K562 (cell line): Measurements from ENCODE around the gene UQCC5. TPM values are rescaled to one million over a fixed set of nuclear protein-coding genes. Genes with fewer than 3 reads are reported as not detected.

ENCODE experiments used
- ATAC-seq: fragments of 200-7000 bp; cut with Tn5 transposase; 3 replicates; pipeline ENCODE4 v1.9.1; 2020; ENCODE audit warnings: moderate library complexity
- BruUV-seq: library from RNA; stranded (reverse); fragments of 400-500 nt; replicated peaks from 2 replicates; lab custom pipeline; 2021; lab: Mats Ljungman, UMichigan
- CTCF ChIA-PET: fragments of 300-600 bp; formaldehyde crosslinking; extraction: SDS; loops from one replicate; lab custom pipeline; 2021; ENCODE audit warnings: low intra/inter-chr PET ratio; lab: Yijun Ruan, JAX
- POLR2A ChIA-PET: fragments of 300-600, 350-650 bp; sonication (Branson Sonifier 250); formaldehyde crosslinking; extraction: SDS; loops from one replicate; lab custom pipeline; 2021; ENCODE audit warnings: antibody characterized with exemption, inconsistent platforms; lab: Yijun Ruan, JAX
- DNase-seq, 4 experiments: peaks; one replicate each; pipeline versions ENCODE4 v3.0.0 to v3.0.0-alpha.2; 2011 to 2018; ENCODE audit warnings: low spot score in 3 of 4, mixed read lengths in 3 of 4; ENCODE audit errors: extremely low read depth in 1 of 4
- FAIRE-seq: peaks from 2 replicates; lab custom pipeline; 2011; peaks lifted over from hg19 to GRCh38; lab: Jason Lieb, UNC
- H2AFZ ChIP-seq: 2 replicates; pipeline ENCODE4 v1.6.0; 2011; ENCODE audit warnings: low read depth, low read length, control low read depth, inconsistent platforms
- H3K27ac ChIP-seq: fragments of 200-600 bp; 3 replicates; pipeline ENCODE4 v1.8.0; 2011; ENCODE audit warnings: low read depth, mild to moderate bottlenecking, control low read depth, inconsistent platforms, low read length, moderate library complexity, mixed read lengths; ENCODE audit errors: extremely low read depth
- H3K27me3 ChIP-seq, 2 experiments: fragments of 300-600 bp in 1 of 2; 2 replicates in 1 of 2; 3 replicates in 1 of 2; pipeline versions ENCODE4 v1.6.0 to v1.8.0; 2011; ENCODE audit warnings: inconsistent platforms in 2 of 2, low read length in 2 of 2, mild to moderate bottlenecking in 1 of 2, mixed read lengths in 1 of 2, moderate library complexity in 1 of 2; ENCODE audit not compliant: control insufficient read depth in 2 of 2, insufficient read depth in 2 of 2
- H3K36me3 ChIP-seq: fragments of 300-600 bp; 3 replicates; pipeline ENCODE4 v1.8.0; 2011; ENCODE audit warnings: mild to moderate bottlenecking, low read length, inconsistent platforms; ENCODE audit not compliant: control insufficient read depth, insufficient read depth
- H3K4me1 ChIP-seq, 2 experiments: fragments of 200-600 bp in 1 of 2; replicated peaks in 1 of 2; 2 replicates in 1 of 2; 3 replicates in 1 of 2; pipeline versions ENCODE4 v1.5.1 to v1.8.0; 2011; ENCODE audit warnings: inconsistent platforms in 2 of 2, low read length in 2 of 2, mild to moderate bottlenecking in 1 of 2, mixed read lengths in 1 of 2, moderate library complexity in 1 of 2; ENCODE audit not compliant: control insufficient read depth in 2 of 2, insufficient read depth in 2 of 2
- H3K4me2 ChIP-seq: 2 replicates; pipeline ENCODE4 v1.6.1; 2011; ENCODE audit warnings: low read length, control low read depth, inconsistent platforms, mixed read lengths; ENCODE audit not compliant: insufficient read depth
- H3K4me3 ChIP-seq: fragments of 200-600 bp; sonication (generic), shearing (Covaris generic); 2 replicates; pipeline ENCODE4 v1.5.1; 2016; ENCODE audit warnings: control low read depth, inconsistent platforms
- H3K79me2 ChIP-seq: fragments of 200-600 bp; 3 replicates; pipeline ENCODE4 v1.8.0; 2011; ENCODE audit warnings: low read length, inconsistent platforms; ENCODE audit not compliant: control insufficient read depth, insufficient read depth
- H3K9ac ChIP-seq, 2 experiments: 2 replicates each; pipeline versions ENCODE4 v1.6.0 to v1.6.1; 2011; ENCODE audit warnings: low read depth in 2 of 2, low read length in 2 of 2, control low read depth in 1 of 2, inconsistent platforms in 1 of 2, mild to moderate bottlenecking in 1 of 2, mixed read lengths in 1 of 2; ENCODE audit not compliant: insufficient read depth in 1 of 2
- H3K9me1 ChIP-seq: one replicate; pipeline ENCODE4 v1.6.0; 2011; ENCODE audit warnings: inconsistent platforms, mild to moderate bottlenecking, low read length, moderate library complexity; ENCODE audit not compliant: control insufficient read depth, insufficient read depth
- H3K9me3 ChIP-seq: replicated peaks from 2 replicates; pipeline ENCODE4 v1.5.1; 2011; ENCODE audit warnings: low read depth, low read length, inconsistent platforms; ENCODE audit not compliant: control insufficient read depth, insufficient read depth
- H4K20me1 ChIP-seq: replicated peaks from 2 replicates; pipeline ENCODE4 v1.6.1; 2011; ENCODE audit warnings: low read length, inconsistent platforms, mixed read lengths; ENCODE audit not compliant: control insufficient read depth, insufficient read depth
- KDM1A ChIP-seq, 2 experiments: fragments of 450-650 bp; IDR thresholded peaks; 2 replicates each; pipeline ENCODE4 v1.6.1; 2016; ENCODE audit warnings: mild to moderate bottlenecking in 2 of 2
- NKRF ChIP-seq: fragments of 450-650 bp; IDR thresholded peaks from 2 replicates; pipeline ENCODE4 v1.6.1; 2016; ENCODE audit warnings: borderline replicate concordance
- WGBS: fragments of 100-300 bp; shearing (Covaris generic); methylation state at CpG from one replicate; pipeline ENCODE4 v1.1.6; 2016; ENCODE audit warnings: low coverage, mixed read lengths; ENCODE audit not compliant: insufficient coverage; ENCODE audit errors: missing lambda C conversion rate; 5-methylcytosine and 5-hydroxymethylcytosine counted together
- in situ Hi-C: fragments of 300-500 bp; cut with MboI; formaldehyde crosslinking; loops from 4 replicates; pipeline ENCODE4 v1.15.0; 2018; ENCODE audit warnings: inconsistent platforms, mixed read lengths
- intact Hi-C: fragments of 100-400 bp; cut with micrococcal nuclease; formaldehyde crosslinking; loops from 2 replicates; pipeline ENCODE4 v1.14.2; 2022
- polyA plus RNA-seq, 8 experiments: library from polyadenylated mRNA; depleted of rRNA in 4 of 8; stranded (reverse) in 5 of 8; unstranded in 3 of 8; fragments of >200 nt; fragmentation: Nextera tagmentation in 2 of 8; fragmentation: Illumina TruSeq in 1 of 8; extraction: Ambion mirVana in 2 of 8; extraction: Trizol in 1 of 8; gene quantifications; 2 replicates each; pipeline versions ENCODE4 v1.2.1 to v1.2.3, GENCODE V29; 2011 to 2014; ENCODE audit warnings: inconsistent platforms in 1 of 8, missing spikeins in 1 of 8
- total RNA-seq, 7 experiments: library from RNA; depleted of rRNA in 6 of 7; stranded (reverse); fragments of >200 nt in 6 of 7; fragmentation: Illumina TruSeq in 2 of 7; extraction: Trizol in 2 of 7; gene quantifications; 2 replicates each; pipeline versions ENCODE4 v1.2.1 to v1.2.3, GENCODE V29; 2011 to 2021; ENCODE audit warnings: low replicate concordance in 1 of 7

Gene UQCC5
- total and polyA plus RNA-seq, 9 of the 15 experiments (the other 6 are each of a cell fraction or from before 2014, with no cell fraction given) = 10.2 to 55.4 (median 33.8) TPM

GRCh38 chr3:52557011-52557960 is 20.9 kb downstream of the UQCC5 start:
- 88% methylated on average over 8 of the region's 9 CpGs for WGBS
- in situ Hi-C loops (no loop called here), intact Hi-C loops (no loop called here)
- Histone ChIP-seq H3K36me3 (peaks cover 58% of the 10 kb centered on the region), H3K4me1 (peaks cover 0 to 4% of the 10 kb centered on the region in 2 experiments; a peak in 2 of 5 replicates), H3K27me3 (no peaks in the 10 kb centered on the region), H3K4me3 (no peak overlapping the region), H2AFZ (no peak overlapping the region), H3K4me2 (no peak overlapping the region), H3K27ac (no peak overlapping the region), H3K9me3 (no peaks in the 10 kb centered on the region), H3K9me1 (no peaks in the 10 kb centered on the region), H4K20me1 (0 out of 2 replicates have a peak, but pooled peaks cover 4% of the 10 kb centered on the region), H3K79me2 (no peaks in the 10 kb centered on the region), H3K9ac (no peak overlapping the region)
- POLR2A ChIA-PET = interaction anchor here (0.6 kb wide), 2 partner anchors 12 to 114 kb away, joined by 4 read pairs; no protein-coding TSS in a partner anchor
- CTCF ChIA-PET = no interaction called here
- TF ChIP-seq KDM1A (IDR thresholded peaks at IDR 0.05) = no peak
- BruUV-seq = no TSS peak
- DNase-seq = no peak
- ATAC-seq = no peak
- no peak for FAIRE-seq

DNA sequence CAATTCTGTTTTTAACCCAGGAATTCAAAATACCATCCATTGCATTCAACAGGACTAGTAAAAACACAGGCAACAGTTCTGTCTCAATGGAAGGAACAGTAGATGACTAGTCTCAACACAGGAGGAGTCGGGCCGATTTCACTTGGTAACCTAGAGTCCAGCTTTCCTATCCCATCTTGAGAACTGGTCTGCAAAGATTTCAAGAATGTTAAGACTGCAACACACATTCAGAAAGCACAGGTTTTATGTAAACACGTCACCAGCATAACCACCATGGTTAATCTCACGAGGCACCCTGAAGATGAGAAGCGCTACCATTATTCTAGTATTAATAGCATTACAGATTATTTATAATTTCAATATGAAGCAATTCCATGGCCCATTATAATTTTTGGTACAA is 22.0 kb downstream of the UQCC5 start:
- 0 out of 2 replicates have a peak, but pooled peaks cover 4% of the 10 kb centered on the region for H4K20me1 ChIP-seq
- BruUV-seq = no TSS peak
- no peak overlapping the region for H3K27ac ChIP-seq
- FAIRE-seq (no peak), DNase-seq (no peak), ATAC-seq (no peak)
- H3K36me3 ChIP-seq = peaks cover 60% of the 10 kb centered on the region
- ChIA-PET POLR2A (no interaction called here), CTCF (no interaction called here)
- 91% methylated on average over 5 of the region's 5 CpGs for WGBS
- peaks cover 0 to 4% of the 10 kb centered on the region in 2 experiments; a peak in 2 of 5 replicates for H3K4me1 ChIP-seq
- intact Hi-C loops (no loop called here), in situ Hi-C loops (no loop called here)
- no peak overlapping the region for H3K4me3 ChIP-seq
- no peaks in the 10 kb centered on the region for H3K27me3 ChIP-seq
- H3K79me2 ChIP-seq = no peaks in the 10 kb centered on the region
- H2AFZ ChIP-seq = no peak overlapping the region
- H3K9ac ChIP-seq = no peak overlapping the region
- no peaks in the 10 kb centered on the region for H3K9me1 ChIP-seq
- H3K9me3 ChIP-seq = no peaks in the 10 kb centered on the region
- H3K4me2 ChIP-seq = no peak overlapping the region
- no peak for TF ChIP-seq NKRF
